GM18858 (cell line): ENCODE data around the gene VPS36.
"Not testable (repeated sequence)": the region's sequence is repeated elsewhere in the genome, so short reads cannot be mapped to it uniquely, and the experiment has no call there.

Experiments used
- ATAC-seq: cut with Tn5 transposase; IDR thresholded peaks from one replicate; pipeline ENCODE4 v1.9.1; 2021; ENCODE audit not compliant: unreplicated experiment

The VPS36 gene

DNA sequence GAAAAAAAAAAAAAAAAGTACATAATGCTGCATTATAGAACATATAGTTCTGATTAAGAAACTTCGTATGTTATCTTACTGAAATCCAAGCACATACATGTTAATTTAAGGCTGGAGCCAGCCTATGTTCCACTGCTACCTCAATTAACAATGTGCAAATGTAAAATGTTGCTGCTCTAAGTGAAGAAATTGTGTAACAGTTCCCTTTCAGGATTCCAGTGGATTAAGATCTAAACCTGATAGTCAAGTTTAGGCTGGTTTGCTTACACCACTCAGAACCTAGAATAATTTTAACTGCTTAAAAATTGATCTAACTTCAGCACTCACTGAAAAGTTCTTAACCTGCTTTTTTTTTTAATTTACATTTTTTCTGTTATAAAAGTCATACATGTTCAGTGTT is 4.2 kb downstream of the VPS36 start:
- ATAC-seq, result no peak

DNA sequence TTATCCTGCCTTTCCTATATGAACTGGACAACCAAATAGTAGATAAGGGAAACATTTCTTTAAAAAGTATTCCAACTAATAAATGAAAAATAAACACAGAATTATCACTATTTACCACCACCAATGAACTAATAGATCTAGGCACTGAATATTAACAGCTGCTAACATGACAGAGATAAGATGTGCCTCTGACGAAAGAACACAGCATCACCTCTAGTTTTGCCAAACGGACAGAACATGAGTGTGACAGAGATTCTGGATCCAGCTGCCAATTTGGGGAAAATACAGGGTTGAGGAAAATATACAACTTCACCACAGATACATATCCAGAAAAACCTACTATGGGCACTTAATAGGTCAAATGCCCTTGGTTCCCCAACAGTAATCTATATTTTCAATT is 18.0 kb downstream of the VPS36 start:
- no peak for ATAC-seq

DNA sequence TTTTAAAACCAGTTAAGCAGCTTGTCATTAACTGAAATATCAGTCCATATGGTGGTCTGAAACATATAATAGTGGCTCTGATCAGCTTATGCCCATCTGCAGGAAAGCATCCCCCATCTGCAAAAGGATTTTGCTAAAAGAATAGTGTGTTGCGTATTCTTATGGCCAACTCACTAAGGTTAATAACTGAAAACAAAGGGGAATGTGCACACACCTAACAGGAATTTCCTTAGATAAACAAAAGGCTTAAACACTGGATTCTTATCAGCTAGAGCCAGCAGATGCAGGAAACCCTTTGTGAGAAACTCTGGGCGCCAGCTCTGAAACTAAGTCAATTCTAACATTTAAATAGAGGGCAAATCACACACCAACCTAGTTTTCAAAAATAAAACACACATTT is 22.1 kb downstream of the VPS36 start:
- ATAC-seq, result no peak

DNA sequence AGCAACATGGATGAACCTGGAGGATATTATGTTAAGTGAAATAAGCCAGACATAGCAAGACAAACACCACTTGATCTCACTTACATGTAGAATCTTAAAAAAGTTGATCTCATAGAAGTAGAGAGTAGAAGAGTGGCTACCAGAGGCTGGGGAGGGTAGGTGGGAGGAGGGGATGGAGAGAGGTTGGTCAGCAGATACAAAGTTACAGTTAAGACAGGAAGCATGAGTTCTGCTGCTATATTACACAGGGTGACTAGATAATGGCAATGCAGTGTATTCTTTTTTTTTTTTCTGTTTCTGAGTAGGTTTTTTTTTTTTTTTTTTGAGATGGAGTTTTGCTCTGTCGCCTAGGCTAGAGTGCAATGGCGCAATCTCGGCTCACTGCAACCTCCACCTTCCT is 29.2 kb downstream of the VPS36 start:
- ATAC-seq, result no peak

DNA sequence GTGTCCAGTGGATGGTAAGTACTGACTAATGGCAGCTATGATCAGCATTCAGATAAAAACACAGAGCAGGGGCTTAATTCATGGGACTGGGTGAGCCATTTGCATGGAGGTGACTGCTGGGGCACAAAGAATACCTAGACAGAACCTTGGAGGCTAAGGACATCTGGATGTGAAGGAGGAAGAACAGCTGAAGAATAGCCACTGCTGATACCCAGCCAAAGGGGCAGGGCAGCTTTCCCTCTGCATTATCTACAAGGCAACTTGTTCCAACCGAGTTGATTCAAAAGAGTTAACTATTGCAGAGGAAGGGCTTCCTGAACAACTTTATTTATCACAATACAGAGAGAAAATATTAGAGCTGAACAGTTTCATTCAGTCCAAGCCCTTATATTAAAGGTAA is 31.4 kb downstream of the VPS36 start:
- ATAC-seq, result no peak

DNA sequence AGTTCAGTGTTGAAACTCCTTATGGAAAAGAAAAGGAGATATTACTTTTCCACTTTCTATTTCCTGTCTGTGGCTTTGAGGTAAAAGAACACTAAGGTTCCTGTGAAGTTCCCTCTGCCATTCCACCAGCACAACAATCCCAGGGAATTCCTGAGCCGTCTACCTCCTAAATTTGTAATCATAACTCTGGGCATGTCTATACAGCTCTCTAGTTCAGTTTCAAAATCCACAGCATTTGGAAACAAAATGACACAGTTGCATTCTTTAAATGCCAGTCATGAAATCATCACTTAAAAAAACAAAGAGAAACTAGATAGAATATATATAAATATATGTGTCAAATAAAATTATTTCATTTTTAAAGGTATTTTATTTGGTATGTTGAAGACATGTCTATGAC is 35.5 kb downstream of the VPS36 start:
- ATAC-seq, result no peak

DNA sequence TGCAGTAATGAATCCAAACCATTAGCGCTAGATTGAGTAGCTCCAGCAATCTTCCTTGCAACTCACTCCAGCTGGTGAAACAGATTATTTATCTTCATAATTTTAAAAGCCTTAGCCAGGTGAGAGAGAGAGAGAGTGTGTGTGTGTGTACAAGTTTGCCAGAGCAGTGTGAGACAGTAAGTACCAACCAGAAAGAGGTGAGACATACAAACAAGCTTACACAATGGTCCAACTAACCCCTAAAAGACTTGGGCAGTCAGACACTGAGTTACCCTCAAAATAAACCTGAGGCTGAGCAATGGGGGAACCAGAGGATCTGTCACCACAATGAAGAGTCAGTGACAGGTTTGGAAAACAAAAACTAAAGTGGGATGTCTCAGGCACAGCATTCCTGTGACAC is 36.4 kb downstream of the VPS36 start:
- ATAC-seq, result no peak

DNA sequence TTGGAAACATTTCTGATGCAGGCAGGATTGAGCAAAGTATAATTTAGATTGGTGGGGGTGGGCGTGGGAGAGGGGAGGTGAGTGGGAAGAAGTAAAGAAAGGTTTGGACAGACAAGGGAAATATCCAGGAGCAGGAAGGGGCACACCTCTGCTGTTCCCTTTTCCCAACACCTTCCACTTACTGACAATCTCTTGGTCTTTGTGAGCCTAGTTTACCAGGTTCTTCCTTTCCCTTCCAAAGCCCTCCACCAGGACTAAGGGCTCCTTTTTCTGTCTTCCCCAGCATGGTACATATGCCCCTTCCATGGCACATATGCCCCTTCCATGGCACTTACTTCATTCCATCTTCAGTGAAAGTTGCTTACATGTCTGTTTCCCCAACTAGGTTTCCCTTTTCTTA is 38.3 kb downstream of the VPS36 start:
- no peak for ATAC-seq

DNA sequence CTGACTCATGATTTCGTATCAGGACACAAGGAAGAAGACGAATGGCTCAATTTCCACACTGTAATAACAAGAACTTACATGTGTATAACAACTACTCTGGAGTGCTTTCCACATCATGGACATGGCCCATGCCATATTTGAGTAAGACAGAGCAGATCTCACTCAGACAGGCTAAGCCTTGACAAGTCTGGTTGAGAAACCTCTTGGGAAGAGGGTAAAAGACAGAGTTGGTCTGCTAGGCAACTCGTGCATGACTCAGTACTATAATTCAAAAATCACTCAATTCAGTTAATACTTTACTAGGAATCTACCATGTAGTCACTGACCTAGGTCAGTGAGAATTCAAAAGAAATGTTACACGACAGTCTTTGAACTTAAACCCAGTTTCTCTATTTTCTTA is 38.8 kb downstream of the VPS36 start:
- peak; percentile 90 for ATAC-seq

DNA sequence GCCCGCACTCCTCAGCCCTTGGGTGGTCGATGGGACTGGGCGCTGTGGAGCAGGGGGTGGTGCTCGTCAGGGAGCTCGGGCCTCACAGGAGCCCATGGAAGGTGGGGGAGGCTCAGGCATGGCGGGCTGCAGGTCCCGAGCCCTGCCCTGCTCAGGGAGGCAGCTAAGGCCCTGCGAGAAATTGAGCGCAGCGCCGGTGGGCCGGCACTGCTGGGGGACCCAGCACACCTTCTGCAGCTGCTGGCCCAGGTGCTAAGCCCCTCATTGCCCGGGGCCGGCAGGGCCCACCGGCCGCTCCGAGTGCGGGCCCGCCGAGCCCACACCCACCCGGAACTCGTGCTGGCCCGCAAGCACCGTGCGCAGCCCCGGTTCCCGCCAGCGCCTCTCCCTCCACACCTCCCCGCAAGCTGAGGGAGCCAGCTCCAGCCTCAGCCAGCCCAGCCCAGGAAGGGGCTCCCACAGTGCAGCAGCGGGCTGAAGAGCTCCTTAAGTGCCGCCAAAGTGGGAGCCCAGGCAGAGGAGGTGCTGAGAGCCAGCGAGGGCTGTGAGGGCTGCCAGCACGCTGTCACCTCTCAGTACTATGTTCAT is 42.3 kb downstream of the VPS36 start:
- not testable (repeated sequence) for ATAC-seq

DNA sequence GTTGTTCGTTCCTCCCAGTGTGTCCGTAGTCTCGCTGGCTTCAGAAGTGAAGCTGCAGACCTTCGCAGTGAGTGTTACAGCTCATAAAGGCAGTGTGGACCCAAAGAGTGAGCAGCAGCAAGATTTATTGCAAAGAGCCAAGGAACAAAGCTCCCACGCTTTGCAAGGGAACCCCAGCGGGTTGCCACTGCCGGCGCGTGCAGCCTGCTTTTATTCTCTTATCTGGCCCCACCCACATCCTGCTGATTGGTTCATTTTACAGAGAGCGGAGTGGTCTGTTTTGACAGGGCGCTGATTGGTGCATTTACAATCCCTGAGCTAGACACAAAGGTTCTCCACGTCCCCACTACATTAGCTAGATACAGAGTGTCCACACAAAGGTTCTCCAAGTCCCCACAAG is 43.0 kb downstream of the VPS36 start:
- not testable (repeated sequence) for ATAC-seq

DNA sequence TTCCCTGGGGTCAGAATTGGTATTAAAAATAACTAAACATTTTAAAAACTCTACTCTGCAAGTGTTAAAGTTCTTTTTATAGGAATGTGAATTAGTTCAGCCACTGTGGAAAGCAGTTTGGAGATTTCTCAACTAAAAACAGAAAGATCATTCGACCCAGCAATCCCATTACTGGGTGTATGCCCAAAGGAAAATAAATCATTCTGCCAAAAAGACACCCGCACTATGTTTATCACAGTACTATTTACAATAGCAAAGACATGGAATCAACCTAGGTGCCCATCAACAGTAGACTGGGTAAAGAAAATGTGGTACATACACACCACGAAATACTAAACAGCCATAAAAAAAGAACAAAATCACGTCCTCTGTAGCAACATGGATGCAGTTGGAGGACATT is 43.8 kb downstream of the VPS36 start:
- ATAC-seq, result no peak

DNA sequence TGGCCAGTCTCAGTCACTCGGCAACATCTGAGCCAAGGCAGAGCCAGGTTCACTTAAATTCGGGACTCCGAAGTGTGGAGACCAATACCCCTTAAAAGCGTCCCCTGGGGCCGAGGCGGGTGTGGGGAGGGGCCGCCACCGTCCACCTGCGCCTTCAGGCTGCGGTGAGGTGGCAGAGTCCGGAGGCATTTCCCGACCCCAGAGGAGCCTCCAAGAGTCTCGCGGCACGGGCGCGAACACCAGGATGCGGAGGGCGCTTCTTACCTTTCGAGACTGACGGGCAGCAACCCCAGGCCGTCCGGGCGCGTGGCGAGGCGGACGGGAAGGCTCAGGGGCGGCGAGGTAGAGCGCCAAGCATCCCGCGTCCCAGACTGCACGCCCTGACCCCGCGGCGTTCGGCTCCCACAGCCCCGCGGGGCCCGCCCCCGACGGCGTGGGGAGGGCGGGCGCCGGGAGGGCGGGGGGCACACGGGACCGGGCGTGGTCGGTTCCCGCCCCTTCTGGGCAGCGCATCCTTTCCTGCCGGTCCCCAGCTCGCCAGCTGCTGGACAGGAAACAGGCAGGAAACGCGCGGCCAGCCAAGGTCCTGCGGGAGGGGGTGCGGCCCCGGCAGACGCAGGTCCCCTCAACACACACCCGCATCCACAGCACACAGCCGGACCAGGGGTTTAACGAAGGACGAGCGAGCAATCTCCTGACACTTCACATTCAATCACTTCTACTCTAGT is 44.5 kb downstream of the VPS36 start, which contains the start of gene THSD1:
Gene THSD1 (minus strand): TSS at position 406 of the 728 bp plus-strand sequence. CDS start 3,572 bp downstream, outside the sequence.
- ATAC-seq, result no peak

DNA sequence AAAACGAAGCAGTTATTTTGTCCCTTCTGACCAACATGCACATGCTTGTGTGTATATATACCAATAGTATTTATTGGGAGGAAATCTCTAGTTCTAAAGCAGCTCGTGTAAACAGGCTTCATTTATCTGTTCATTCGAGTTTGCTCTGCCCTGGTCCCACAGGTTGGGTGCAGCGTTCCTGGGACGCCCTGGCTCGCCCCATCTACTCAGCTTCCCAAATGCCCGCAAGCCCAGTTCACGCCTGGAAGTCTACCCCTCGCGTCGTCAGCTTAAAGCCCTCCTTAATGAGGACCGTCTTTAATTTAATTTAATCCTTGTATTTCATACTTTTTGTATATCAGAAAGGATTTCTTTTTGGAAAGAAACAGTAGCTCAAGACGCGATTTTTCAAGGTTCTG is 45.1 kb downstream of the VPS36 start:
- ATAC-seq, result no peak

DNA sequence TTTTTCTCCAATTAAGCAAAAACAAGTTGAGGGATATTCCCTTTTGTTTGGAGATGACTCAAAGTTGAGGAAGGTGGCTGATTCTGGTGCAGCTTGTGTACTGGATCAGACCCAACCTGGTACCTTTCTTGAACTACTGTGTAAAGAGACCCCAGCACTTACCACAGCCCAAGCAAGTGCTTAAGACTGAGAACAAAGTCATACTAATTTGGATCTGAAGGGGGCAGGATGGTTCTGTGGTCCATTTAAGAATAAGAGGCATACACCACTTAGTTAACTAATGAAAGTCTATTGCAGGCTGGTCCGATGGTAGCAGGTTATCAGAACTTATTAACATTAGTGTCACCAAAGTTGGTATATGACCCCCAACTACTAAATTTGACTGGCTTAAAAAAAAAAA is 50.7 kb downstream of the VPS36 start:
- ATAC-seq, result no peak

DNA sequence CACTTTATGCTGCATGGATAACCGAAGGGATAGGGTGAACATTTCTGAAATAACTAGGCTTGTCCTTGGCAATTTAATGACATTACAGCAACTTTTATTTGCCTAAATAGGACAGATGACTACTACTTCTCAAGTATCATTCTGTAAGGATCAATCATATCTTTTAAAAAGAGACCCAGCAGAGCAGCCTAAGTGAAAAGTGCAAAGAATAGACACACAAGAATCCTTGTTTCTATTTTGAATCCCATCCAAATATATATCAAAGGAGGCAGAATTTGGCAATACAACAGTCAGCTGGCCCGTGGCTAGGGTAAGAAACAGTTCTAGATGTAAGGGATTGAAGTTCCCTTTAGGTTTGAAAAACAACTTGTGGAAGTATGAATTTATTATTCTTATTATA is 51.4 kb downstream of the VPS36 start:
- ATAC-seq, result no peak

DNA sequence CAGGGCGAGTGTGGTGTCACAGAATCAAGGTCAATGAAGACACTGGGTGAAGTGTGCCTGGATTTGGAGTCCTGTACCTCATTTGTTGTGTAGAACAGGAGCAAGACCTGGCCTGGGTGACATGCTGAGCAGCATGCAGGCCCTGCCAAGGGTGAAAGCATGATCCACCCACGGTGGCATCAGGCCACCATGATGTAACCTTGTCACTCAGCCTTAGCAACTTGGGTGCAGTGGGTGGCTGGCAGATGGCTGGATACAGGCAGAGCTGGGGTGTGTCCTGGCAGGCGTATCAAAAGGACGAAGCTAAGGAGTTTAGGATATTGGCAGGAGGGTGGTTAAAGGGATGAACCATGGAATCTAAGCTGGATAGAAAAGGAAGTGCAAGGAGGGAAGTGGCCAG is 54.7 kb downstream of the VPS36 start:
- no peak for ATAC-seq

DNA sequence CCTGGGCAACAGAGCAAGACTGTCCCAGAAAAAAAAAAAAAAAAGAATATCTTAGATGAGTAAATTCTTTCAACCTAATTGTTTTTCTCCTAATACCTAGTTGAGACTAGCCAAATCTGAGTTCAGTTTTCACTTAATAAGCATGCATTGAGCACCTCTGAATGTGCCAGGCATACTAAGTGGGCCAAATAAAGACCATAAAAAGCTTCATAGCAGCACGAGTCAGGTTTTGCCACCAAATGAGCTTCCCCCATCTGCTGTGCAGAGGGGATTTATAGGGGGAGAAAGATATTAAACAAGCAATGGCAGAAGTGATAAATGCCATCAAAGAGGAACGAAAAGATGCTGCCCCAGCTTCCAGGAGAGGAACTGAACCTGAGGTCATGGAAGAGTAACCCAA is 55.8 kb downstream of the VPS36 start:
- ATAC-seq, result no peak

DNA sequence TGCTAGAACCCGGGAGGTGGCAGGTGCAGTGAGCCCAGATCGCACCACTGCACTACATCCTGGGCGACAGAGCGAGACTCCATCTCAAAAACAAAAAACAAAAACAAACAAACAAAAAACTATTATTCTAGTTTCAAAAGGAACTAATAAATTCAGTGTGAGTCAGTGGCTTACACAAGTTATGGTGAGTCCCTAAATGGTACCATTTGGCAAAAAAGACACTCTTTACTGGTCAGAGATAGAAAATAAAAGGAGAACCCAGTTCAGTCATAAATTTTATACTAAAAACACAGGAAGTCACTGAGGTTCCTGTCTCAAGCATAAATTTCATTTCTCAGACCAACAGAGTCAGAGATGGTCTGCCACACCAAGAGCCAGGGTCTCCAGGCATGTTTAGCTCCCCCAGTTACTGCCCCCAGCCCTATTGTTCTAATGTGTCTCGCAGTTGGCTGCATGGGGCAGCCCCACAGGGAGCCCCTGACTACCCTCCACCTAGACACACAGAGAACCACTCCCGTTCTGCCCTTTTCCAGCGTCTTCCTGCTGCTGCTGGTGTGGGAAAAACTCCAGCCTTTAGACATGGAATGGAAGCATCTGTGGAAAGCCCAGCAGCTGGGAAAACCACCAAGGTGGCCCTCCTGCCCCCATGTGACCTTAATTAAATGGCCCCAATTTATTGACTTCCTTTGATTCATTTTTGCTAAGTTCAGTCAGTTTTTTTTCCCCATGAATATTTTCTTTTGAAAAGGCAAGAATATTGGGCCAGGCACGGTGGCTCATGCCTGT is 56.7 kb downstream of the VPS36 start:
- no peak for ATAC-seq

DNA sequence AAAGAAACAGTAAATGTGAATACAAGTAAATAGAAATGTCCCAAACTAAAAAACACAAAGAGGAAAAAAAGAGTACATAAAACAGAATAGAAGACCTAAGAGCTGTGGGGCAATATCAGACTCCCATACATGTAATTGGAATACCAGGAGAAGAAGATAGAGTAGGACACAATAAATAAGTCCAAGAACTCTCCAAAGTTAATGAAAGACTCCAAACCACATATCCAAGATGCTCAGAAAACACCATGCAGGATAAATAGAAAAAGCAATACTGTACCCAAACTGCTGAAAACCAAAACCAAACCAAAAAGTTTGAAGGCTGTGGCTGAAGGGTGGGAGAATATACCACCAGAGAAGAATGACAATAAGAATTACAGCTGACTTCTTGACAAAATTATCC is 62.7 kb downstream of the VPS36 start:
- no peak for ATAC-seq

DNA sequence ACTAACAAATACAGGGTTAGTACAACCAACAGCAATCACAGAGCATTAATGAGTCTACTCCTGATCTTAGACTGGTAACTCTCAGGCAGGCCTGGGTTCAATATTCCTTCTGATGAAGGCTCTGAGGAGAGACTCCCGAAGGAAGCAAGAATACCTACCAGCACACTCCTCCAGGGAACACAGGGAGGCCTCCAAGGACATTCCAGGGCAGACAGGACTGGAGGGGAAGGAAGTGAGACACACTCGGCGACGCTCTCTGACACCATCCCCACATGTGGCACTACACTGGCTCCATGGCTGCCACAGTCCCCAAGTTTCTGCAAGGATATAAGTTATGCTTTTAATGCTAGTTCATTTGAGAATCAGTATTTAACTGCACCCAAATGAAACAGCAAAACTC is 64.6 kb downstream of the VPS36 start:
- no peak for ATAC-seq

DNA sequence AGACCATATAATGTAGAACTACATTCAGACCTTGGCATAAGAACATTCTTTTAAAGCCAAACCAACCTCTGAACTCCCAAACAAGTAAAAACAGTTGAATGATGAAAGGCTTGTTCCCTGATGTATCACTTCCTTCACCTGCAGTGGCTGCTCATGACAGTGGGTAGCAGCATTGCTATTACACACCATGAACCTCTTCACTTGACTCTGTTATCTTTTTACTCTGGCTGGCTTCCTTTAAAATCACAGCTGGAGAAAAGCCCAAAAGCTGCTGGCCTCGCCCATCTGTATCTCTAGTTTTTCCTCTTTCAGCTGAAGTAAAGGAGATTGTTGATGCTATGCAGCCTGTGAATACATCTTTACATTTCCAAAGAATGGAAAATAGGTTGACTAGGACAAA is 67.1 kb downstream of the VPS36 start:
- ATAC-seq, result no peak
